ENCODE results near the gene METTL26. TPM values are rescaled to one million over a fixed set of nuclear protein-coding genes. Genes with fewer than 3 reads are reported as not detected.

The METTL26 gene
- total and polyA plus RNA-seq, 2 of the 4 experiments (the other 2 are of a cell fraction), result 46.8 to 128 TPM

- no peak overlapping the region for H3K18ac ChIP-seq (ENCODE audit: low read depth, low read length)
- no peaks in the 10 kb centered on the region for H3K27me3 ChIP-seq (ENCODE audit: control insufficient read depth, insufficient read depth, low read length)
- peaks cover 19% of the 10 kb centered on the region; the same call in 1 of the 2 replicates for H3K36me3 ChIP-seq (ENCODE audit: control insufficient read depth, insufficient read depth, low read length)
- H2BK15ac ChIP-seq (ENCODE audit: low read depth, low read length), result no peak overlapping the region
- H3K4me1 ChIP-seq (ENCODE audit: control insufficient read depth, insufficient read depth, low read length), result peaks cover 31% of the 10 kb centered on the region
- no peak overlapping the region for H3K27ac ChIP-seq (ENCODE audit: insufficient read depth, low read length)
- no peak overlapping the region for H4K8ac ChIP-seq (ENCODE audit: low read depth in 2 of 2, low read length in 2 of 2)
- no peak overlapping the region for H2BK5ac ChIP-seq (ENCODE audit: low read depth, low read length, poor library complexity, severe bottlenecking)
- H3K4ac ChIP-seq (ENCODE audit: low read depth, low read length), result no peak overlapping the region
- H4K20me1 ChIP-seq (ENCODE audit: insufficient read depth, low read length), result peaks cover 3% of the 10 kb centered on the region; the same call in 1 of the 2 replicates
- H2BK20ac ChIP-seq (ENCODE audit: low read depth, low read length), result no peak overlapping the region
- H2AK5ac ChIP-seq (ENCODE audit: low read depth, low read length), result no peak overlapping the region
- no peak overlapping the region for H3K14ac ChIP-seq (replicated peaks; ENCODE audit: low read depth, low read length)
- in situ Hi-C loops (cut with MboI; ENCODE audit: low sequenced_read_pairs), result no loop called here
- no peaks in the 10 kb centered on the region for H3K9me3 ChIP-seq (ENCODE audit: control insufficient read depth, insufficient read depth, low read length)
- H2AK9ac ChIP-seq (replicated peaks; ENCODE audit: low read depth, low read length, poor library complexity), result peak overlapping the region; percentile 81
- 59% methylated on average over 17 of the region's 29 CpGs; no CpG with 5 or more reads in 1 of the 2 experiments for WGBS, 2 experiments (ENCODE audit: extremely low coverage in 2 of 2, insufficient read length in 1 of 2)
- DNase-seq (no peak), ATAC-seq (ENCODE audit: low read depth) (no peak)
- H3K9me1 ChIP-seq (ENCODE audit: insufficient read depth, low read length), result no peaks in the 10 kb centered on the region; the same call in 1 of the 2 replicates
- CTCF ChIA-PET, result no interaction called here
- POLR2A ChIA-PET (ENCODE audit: unreplicated experiment), result no interaction called here
- no peak overlapping the region for H3K56ac ChIP-seq (ENCODE audit: extremely low read depth, insufficient read depth, low read length)
- no peak overlapping the region for H3K4me2 ChIP-seq (ENCODE audit: low read depth, low read length)
- H2AFZ ChIP-seq (replicated peaks; ENCODE audit: low read length, poor library complexity), result no peak overlapping the region
- H4K91ac ChIP-seq (ENCODE audit: insufficient read depth, low read depth, low read length), result no peak overlapping the region
- H4K5ac ChIP-seq (ENCODE audit: low read depth, low read length), result no peak overlapping the region
- dilution Hi-C loops (cut with HindIII; ENCODE audit: low sequenced_read_pairs, unreplicated experiment), result no loop called here
- peaks cover 3 to 29% of the 10 kb centered on the region in 2 experiments; a peak in 2 of 4 replicates for H3K79me1 ChIP-seq (ENCODE audit: low read depth in 1 of 2, low read length in 2 of 2)
- TF ChIP-seq CHD1 (IDR thresholded peaks at IDR 0.05; ENCODE audit: low read depth, low read length), result no peak
- TF ChIP-seq, protein P1, sequence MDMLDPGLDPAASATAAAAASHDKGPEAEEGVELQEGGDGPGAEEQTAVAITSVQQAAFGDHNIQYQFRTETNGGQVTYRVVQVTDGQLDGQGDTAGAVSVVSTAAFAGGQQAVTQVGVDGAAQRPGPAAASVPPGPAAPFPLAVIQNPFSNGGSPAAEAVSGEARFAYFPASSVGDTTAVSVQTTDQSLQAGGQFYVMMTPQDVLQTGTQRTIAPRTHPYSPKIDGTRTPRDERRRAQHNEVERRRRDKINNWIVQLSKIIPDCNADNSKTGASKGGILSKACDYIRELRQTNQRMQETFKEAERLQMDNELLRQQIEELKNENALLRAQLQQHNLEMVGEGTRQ (IDR thresholded peaks at IDR 0.05; ENCODE audit: low read depth, low read length), result no peak
- no peak for TF ChIP-seq MAFK (IDR thresholded peaks at IDR 0.05; ENCODE audit: low read depth, low read length)
- no peak for TF ChIP-seq RAD21 (IDR thresholded peaks at IDR 0.05; ENCODE audit: low read length)
- TF ChIP-seq NFE2L2 (IDR thresholded peaks at IDR 0.05; ENCODE audit: low read depth, low read length), result no peak
- TF ChIP-seq CEBPB (IDR thresholded peaks at IDR 0.05; ENCODE audit: low read depth, low read length), result no peak
- TF ChIP-seq, protein P2, sequence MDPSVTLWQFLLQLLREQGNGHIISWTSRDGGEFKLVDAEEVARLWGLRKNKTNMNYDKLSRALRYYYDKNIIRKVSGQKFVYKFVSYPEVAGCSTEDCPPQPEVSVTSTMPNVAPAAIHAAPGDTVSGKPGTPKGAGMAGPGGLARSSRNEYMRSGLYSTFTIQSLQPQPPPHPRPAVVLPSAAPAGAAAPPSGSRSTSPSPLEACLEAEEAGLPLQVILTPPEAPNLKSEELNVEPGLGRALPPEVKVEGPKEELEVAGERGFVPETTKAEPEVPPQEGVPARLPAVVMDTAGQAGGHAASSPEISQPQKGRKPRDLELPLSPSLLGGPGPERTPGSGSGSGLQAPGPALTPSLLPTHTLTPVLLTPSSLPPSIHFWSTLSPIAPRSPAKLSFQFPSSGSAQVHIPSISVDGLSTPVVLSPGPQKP (IDR thresholded peaks at IDR 0.05; ENCODE audit: borderline replicate concordance, low read depth, low read length), result no peak
- no peak for TF ChIP-seq POLR2A (IDR thresholded peaks at IDR 0.05; ENCODE audit: low read depth, low read length)
- no peak for TF ChIP-seq MAZ (IDR thresholded peaks at IDR 0.05; ENCODE audit: borderline replicate concordance, low read depth, low read length)
- no peak for TF ChIP-seq MXI1 (IDR thresholded peaks at IDR 0.05; ENCODE audit: borderline replicate concordance, low read depth, low read length)
- no peak for TF ChIP-seq CTCF (conservative IDR thresholded peaks at IDR 0.05; ENCODE audit: low read depth, low read length)
- no peak for TF ChIP-seq BHLHE40 (IDR thresholded peaks at IDR 0.05; ENCODE audit: low read depth, low read length)
- no peak for TF ChIP-seq RCOR1 (IDR thresholded peaks at IDR 0.05; ENCODE audit: insufficient replicate concordance, low read length)
- no peak for TF ChIP-seq FOS (IDR thresholded peaks at IDR 0.05; ENCODE audit: low read depth, low read length)
- no peak for TF ChIP-seq RFX5 (IDR thresholded peaks at IDR 0.05; ENCODE audit: low read depth, low read length)
- no peak for TF ChIP-seq SMC3 (IDR thresholded peaks at IDR 0.05; ENCODE audit: low read depth, low read length)
- BruUV-seq (replicated peaks), result no TSS peak
- H3K9ac ChIP-seq (ENCODE audit: low read depth, low read length), result no peak overlapping the region
- intact Hi-C loops (cut with micrococcal nuclease), result no loop called here
- no peak overlapping the region for H2BK120ac ChIP-seq (ENCODE audit: low read depth, low read length)
- no peak overlapping the region for H3K23ac ChIP-seq (ENCODE audit: low read depth, low read length)
- H3K4me3 ChIP-seq (ENCODE audit: insufficient read depth, low read depth, low read length), result no peak overlapping the region
Measured at GRCh38 chr16:630249-630814, 5.8 kb downstream of the METTL26 start.

All from IMR-90 (cell line).